ENCODE data around the gene LARGE1.

The LARGE1 gene

GRCh38 chr22:33535937-33536875 lies 384.1 kb downstream of the LARGE1 start:
- in situ Hi-C loops (cut with MboI; ENCODE audit: low sequenced_read_pairs): no loop called here

GRCh38 chr22:33529424-33530113 lies 390.7 kb downstream of the LARGE1 start:
- in situ Hi-C loops (cut with MboI; ENCODE audit: low sequenced_read_pairs): no loop called here

- in situ Hi-C loops (cut with MboI; ENCODE audit: low sequenced_read_pairs): no loop called here
Observed at GRCh38 chr22:33528183-33528582, 392.1 kb downstream of the LARGE1 start.

DNA sequence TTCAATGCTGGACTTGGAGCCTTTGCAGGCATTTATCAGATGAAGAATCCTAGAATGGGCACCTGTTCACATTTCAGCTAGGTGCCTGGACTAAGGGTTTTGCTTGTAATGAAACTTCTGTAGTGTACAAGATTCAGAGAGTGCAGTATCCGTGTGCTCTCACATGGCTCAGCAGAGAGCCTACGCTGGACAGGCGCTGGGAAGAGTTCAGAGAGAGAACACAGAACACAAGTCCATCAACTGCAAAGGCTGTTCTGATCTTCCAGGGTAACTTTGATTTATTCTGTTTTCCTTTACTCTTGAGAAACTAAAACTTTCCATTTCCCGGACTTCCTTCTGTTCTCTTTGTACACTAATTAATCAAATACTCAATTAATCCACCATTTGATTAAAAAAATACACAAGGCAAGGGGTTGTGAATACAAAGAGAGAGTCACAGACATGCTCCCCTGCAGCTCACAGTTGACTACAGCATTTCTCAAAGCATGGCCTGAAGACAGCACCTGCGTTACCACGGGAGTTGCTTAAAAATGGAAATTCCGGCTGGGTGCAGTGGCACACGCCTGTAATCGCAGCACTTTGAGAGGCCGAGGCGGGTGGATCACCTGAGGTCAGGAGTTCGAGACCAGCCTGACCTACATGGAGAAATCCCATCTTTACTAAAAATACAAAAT lies 393.7 kb downstream of the LARGE1 start:
- in situ Hi-C loops (cut with MboI; ENCODE audit: low sequenced_read_pairs): no loop called here

- in situ Hi-C loops (cut with MboI; ENCODE audit: low sequenced_read_pairs): no loop called here
Observed at GRCh38 chr22:33524511-33525260, 395.6 kb downstream of the LARGE1 start.

GRCh38 chr22:33521879-33522665 lies 398.2 kb downstream of the LARGE1 start:
- in situ Hi-C loops (cut with MboI; ENCODE audit: low sequenced_read_pairs): no loop called here

DNA sequence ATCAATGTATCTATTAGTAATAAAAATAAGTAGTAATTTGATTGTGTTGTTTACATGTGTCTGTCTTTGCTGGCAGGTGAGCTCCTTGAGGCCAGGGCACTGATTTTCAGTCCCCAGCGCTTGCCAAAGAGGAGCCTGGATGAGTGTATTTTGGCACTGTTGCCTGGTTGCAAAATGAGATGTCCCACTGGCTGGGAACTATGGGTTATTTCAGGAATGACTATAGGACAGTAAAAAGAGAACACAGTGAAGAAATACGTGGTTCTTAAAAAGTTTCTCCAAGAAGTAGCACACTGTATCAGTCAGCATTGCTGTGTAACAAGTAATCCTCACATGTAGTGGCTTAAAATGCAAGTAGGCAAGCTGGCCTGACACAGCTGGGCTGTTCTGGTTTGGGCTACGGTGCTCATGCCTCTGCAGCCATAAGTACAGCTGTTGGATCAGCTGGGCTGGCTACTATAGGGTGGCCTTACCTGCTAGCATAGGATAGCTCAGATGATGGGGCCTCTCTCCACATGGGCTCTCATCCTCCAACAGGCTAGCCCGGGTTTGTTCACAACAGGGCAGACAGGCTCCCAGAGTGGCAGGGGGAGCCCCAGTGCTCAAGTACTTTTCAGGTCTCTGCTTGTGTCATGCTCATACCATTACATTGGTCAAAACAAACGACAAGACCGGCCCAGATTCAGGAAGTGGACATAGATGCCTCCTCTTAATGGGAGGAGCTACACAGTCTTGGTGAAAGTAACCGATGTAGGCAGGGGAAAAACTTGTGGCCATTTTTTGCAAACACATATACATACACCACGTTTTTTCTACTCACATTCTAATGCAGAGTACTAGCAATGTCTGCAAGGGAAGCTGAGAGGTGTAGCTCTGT lies 399.1 kb downstream of the LARGE1 start:
- in situ Hi-C loops (cut with MboI; ENCODE audit: low sequenced_read_pairs): no loop called here

GRCh38 chr22:33519974-33520903 lies 400.0 kb downstream of the LARGE1 start:
- in situ Hi-C loops (cut with MboI; ENCODE audit: low sequenced_read_pairs): no loop called here

DNA sequence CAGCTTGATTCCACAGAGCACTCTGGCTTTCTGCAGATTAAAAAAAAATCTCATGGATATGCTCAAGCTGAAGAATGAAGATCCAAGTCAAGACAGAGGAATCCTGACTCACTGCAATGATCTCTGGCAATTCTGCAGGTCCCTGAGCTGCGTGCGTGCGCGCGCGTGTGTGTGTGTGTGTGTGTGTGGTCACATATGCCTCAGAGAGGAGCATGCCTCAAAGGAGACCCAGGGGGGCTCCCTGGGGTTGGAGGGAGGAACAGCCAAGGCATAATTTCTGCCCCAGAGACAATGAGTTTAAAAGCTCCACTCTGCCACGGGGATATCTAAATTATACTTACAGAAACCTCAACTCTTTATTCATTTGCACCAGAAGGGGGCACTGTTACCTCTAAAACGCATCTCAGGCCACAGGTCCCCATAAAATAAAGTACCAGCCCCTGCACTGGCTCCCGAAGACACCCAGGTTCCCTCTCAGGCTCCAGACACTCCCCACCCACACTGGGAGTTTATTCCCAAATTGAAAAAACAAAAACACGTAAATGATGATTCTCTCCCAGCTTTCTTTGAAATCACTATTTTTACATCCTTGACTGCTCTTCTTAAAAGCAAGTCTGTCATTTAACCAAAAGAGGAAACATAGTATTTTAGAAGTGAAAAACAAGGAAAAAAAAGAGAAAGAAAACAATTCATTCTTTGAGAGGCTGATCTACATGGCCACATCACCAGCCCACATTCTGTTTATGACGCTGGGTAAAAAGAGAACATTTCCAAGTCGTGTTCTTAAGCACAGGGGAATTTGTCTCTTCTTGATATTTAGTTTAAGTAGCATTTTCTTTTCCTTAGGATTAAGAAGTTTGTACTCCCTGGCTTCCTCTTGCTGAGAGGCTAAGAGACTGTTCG lies 401.0 kb downstream of the LARGE1 start:
- in situ Hi-C loops (cut with MboI; ENCODE audit: low sequenced_read_pairs): no loop called here

GRCh38 chr22:33518405-33518804 lies 401.9 kb downstream of the LARGE1 start:
- in situ Hi-C loops (cut with MboI; ENCODE audit: low sequenced_read_pairs): no loop called here

DNA sequence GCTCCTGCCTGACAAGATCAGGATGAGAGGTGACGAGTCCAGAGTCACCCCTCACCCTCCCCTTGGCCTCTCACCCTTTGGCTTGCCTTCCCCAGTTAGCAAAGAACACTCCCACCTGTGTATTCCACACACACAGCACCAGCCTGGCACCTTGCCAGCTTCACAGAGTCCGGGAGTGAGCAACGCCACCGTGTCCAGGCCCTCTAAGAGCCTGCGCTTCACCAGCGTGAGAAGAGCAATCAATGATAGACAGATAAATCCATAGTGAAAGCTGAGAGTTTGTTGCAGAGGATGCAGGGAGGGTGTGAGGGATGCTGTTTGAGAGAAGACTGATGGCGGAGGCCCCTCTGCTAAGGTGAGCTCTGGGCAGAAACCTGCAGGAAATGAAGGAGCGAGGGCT lies 404.5 kb downstream of the LARGE1 start:
- in situ Hi-C loops (cut with MboI; ENCODE audit: low sequenced_read_pairs): no loop called here

DNA sequence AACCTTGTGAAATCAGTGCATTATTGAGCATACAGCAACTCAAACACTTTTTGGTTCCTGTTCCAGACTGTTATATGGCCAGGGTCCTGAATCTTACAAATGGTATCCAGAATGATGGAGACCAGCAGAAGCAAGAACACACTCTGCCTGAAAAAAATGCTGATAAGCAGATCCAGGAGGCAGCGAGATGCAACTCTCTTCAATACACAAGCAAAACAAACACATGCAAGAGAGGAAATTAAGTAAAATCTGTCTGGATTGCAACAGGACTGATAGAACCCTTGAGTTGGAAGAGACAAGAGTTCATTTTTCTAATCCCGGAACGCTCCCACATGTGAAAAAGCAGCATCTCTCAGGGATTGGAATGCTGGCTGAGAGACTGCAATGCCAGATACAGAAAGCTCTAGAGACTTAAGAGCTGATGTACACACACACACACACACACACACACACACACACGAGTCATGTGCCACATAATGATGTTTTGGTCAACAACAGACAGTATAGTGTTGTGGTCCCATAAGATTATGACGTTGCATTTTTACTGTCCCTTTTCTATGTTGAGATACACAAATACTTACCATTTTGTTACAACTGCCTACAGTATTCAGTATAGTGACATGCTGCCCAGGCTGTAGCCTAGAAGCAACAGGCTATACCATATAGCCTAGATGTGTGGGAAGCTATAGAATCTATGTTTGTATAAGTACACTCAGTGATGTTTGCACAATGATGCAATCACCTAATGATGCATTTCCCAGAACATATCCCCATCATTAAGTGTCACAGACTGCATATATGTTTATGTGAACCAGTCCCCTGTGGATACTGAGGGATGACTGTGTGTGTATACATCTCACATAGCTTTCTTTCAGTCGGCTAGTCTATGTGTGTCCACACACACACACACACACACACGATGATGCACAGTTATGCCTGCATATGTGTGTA lies 406.6 kb downstream of the LARGE1 start:
- in situ Hi-C loops (cut with MboI; ENCODE audit: low sequenced_read_pairs): no loop called here

DNA sequence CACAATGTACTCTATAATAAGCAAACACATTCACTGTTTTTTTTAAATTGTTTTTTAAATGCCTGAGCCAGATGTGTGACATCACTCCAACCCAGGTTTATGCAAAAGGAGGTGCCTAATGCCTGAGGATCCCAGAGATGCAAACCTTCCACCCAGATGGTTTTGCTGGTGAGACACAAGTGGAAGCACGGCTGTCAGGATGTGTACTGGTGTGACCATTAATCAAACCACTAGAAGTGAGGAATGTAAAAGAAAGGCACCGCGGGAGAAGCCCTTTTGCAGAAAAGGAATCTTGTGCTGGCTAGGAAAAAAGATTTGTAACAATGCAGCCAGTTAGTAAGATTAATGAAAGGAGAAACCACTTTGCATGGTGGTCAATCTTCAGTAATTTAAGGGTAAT lies 407.4 kb downstream of the LARGE1 start:
- in situ Hi-C loops (cut with MboI; ENCODE audit: low sequenced_read_pairs): no loop called here

- in situ Hi-C loops (cut with MboI; ENCODE audit: low sequenced_read_pairs): no loop called here
Observed at GRCh38 chr22:33510429-33510904, 409.8 kb downstream of the LARGE1 start.

- in situ Hi-C loops (cut with MboI; ENCODE audit: low sequenced_read_pairs): no loop called here
Observed at GRCh38 chr22:33504941-33505625, 415.2 kb downstream of the LARGE1 start.
